Neural progenitor cell (in vitro differentiated cells): ENCODE results near the gene PRCC. TPM values are rescaled to one million over a fixed set of nuclear protein-coding genes. Genes with fewer than 3 reads are reported as not detected.

Experiments used
- DNase-seq: peaks from one replicate; pipeline ENCODE4 v3.0.0-alpha.2; 2016; ENCODE audit warnings: low spot score
- H2AFZ ChIP-seq: fragments of 200-600 bp; sonication (generic); replicated peaks from 2 replicates; pipeline ENCODE4 v1.6.1; 2016; ENCODE audit warnings: antibody characterized with exemption
- H3F3A ChIP-seq: fragments of 200-600 bp; sonication (generic); 2 replicates; pipeline ENCODE4 v1.6.1; 2016; ENCODE audit warnings: antibody characterized with exemption, low read depth
- H3K27ac ChIP-seq: fragments of 200-600 bp; sonication (generic); 2 replicates; pipeline ENCODE4 v1.5.1; 2016; ENCODE audit warnings: mild to moderate bottlenecking
- H3K27me3 ChIP-seq: fragments of 200-600 bp; sonication (generic); 2 replicates; pipeline ENCODE4 v1.6.1; 2016; ENCODE audit warnings: mild to moderate bottlenecking, moderate library complexity
- H3K36me3 ChIP-seq: fragments of 200-600 bp; sonication (generic); 2 replicates; pipeline ENCODE4 v1.5.1; 2016
- H3K4me1 ChIP-seq: fragments of 200-600 bp; sonication (generic); 2 replicates; pipeline ENCODE4 v1.6.1; 2016; ENCODE audit warnings: mixed run types
- H3K4me2 ChIP-seq: fragments of 200-600 bp; sonication (generic); 2 replicates; pipeline ENCODE4 v1.6.1; 2016
- H3K4me3 ChIP-seq: fragments of 200-600 bp; sonication (generic); 2 replicates; pipeline ENCODE4 v1.5.1; 2016
- H3K79me2 ChIP-seq: fragments of 200-600 bp; sonication (generic); 2 replicates; pipeline ENCODE4 v1.6.1; 2016; ENCODE audit warnings: low read depth
- H3K9ac ChIP-seq: fragments of 200-600 bp; sonication (generic); 2 replicates; pipeline ENCODE4 v1.6.1; 2016
- H3K9me3 ChIP-seq: fragments of 200-600 bp; sonication (generic); 2 replicates; pipeline ENCODE4 v1.5.1; 2016; ENCODE audit warnings: low read depth
- H4K20me1 ChIP-seq: fragments of 200-600 bp; sonication (generic); 2 replicates; pipeline ENCODE4 v1.6.1; 2016; ENCODE audit warnings: low read depth
- H3K27ac Mint-ChIP-seq: 3 replicates; pipeline ENCODE4 v1.8.0; 2021; ENCODE audit warnings: mixed read lengths
- H3K27me3 Mint-ChIP-seq: 2 replicates; pipeline ENCODE4 v1.8.0; 2022; ENCODE audit warnings: low read depth, mild to moderate bottlenecking, inconsistent platforms, moderate library complexity, mixed read lengths; ENCODE audit not compliant: insufficient read depth
- H3K36me3 Mint-ChIP-seq: 3 replicates; pipeline ENCODE4 v1.8.0; 2021; ENCODE audit warnings: mixed read lengths
- H3K4me1 Mint-ChIP-seq: 3 replicates; pipeline ENCODE4 v1.8.0; 2021; ENCODE audit warnings: mixed read lengths
- H3K4me3 Mint-ChIP-seq: 3 replicates; pipeline ENCODE4 v1.8.0; 2021; ENCODE audit warnings: mild to moderate bottlenecking, moderate library complexity, mixed read lengths
- H3K9me3 Mint-ChIP-seq: 3 replicates; pipeline ENCODE4 v1.8.0; 2020; ENCODE audit warnings: mixed read lengths
- CTCF ChIP-seq: fragments of 200-600 bp; sonication (generic); IDR thresholded peaks from 2 replicates; pipeline ENCODE4 v1.5.1; 2017; ENCODE audit warnings: antibody characterized with exemption, mild to moderate bottlenecking
- EZH2 ChIP-seq: fragments of 200-600 bp; sonication (generic); IDR thresholded peaks from 2 replicates; pipeline ENCODE4 v1.6.1; 2017; ENCODE audit warnings: antibody characterized with exemption, mild to moderate bottlenecking, moderate library complexity
- EZH2phosphoT487 ChIP-seq: fragments of 200-600 bp; sonication (generic); IDR thresholded peaks from 2 replicates; pipeline ENCODE4 v1.6.1; 2017; ENCODE audit warnings: antibody characterized with exemption
- total RNA-seq: library from RNA; depleted of rRNA; stranded (reverse); fragments of >200 nt; gene quantifications from 2 replicates; pipeline ENCODE4 v1.2.3, GENCODE V29; 2015; ENCODE audit warnings: low replicate concordance

Gene PRCC
- total RNA-seq, 1 donor from 2014 or later: 30.1 TPM

- no peak overlapping the region for H2AFZ ChIP-seq
- Mint-ChIP-seq H3K36me3 (peaks cover 15% of the 10 kb centered on the region), H3K27ac (peak overlapping the region; percentile 100), H3K4me3 (peak overlapping the region; percentile 25), H3K4me1 (peaks cover 61% of the 10 kb centered on the region), H3K9me3 (no peaks in the 10 kb centered on the region), H3K27me3 (peaks cover 2% of the 10 kb centered on the region)
- peaks cover 70% of the 10 kb centered on the region for H3K79me2 ChIP-seq
- H3K4me2 ChIP-seq: peak overlapping the region; percentile 100
- no peak for DNase-seq
- TF ChIP-seq CTCF: no peak
- TF ChIP-seq EZH2: no peak
- no peak for TF ChIP-seq EZH2phosphoT487
- peaks cover 47% of the 10 kb centered on the region for H3K4me1 ChIP-seq
- no peaks in the 10 kb centered on the region for H3K36me3 ChIP-seq
- H3F3A ChIP-seq: peaks cover 84% of the 10 kb centered on the region
- H3K9ac ChIP-seq: no peak overlapping the region
- no peak overlapping the region for H3K4me3 ChIP-seq
- no peak overlapping the region for H3K27ac ChIP-seq
- no peaks in the 10 kb centered on the region for H3K9me3 ChIP-seq
- H4K20me1 ChIP-seq: peaks cover 24% of the 10 kb centered on the region
- no peaks in the 10 kb centered on the region for H3K27me3 ChIP-seq
Observed at GRCh38 chr1:156744786-156745419, 22.4 kb upstream of the PRCC start.

GRCh38 chr1:156745881-156746280, 21.5 kb upstream of the PRCC start:
- Mint-ChIP-seq H3K27me3 (peaks cover 4% of the 10 kb centered on the region), H3K27ac (peak overlapping the region; percentile 100), H3K4me1 (peaks cover 63% of the 10 kb centered on the region), H3K4me3 (peak overlapping the region; percentile 100), H3K36me3 (peaks cover 18% of the 10 kb centered on the region), H3K9me3 (no peaks in the 10 kb centered on the region)
- peak overlapping the region; percentile 100 for H3K4me3 ChIP-seq
- peaks cover 72% of the 10 kb centered on the region for H3K79me2 ChIP-seq
- H2AFZ ChIP-seq: no peak overlapping the region
- DNase-seq: no peak
- H3K27me3 ChIP-seq: no peaks in the 10 kb centered on the region
- no peak overlapping the region for H3K9ac ChIP-seq
- peaks cover 46% of the 10 kb centered on the region for H3K4me1 ChIP-seq
- peak overlapping the region; percentile 100 for H3K4me2 ChIP-seq
- H3K27ac ChIP-seq: peak overlapping the region; percentile 99
- no peaks in the 10 kb centered on the region for H3K9me3 ChIP-seq
- TF ChIP-seq EZH2phosphoT487 (no peak), EZH2 (no peak), CTCF (no peak)
- H3K36me3 ChIP-seq: no peaks in the 10 kb centered on the region
- peaks cover 76% of the 10 kb centered on the region for H3F3A ChIP-seq
- H4K20me1 ChIP-seq: peaks cover 24% of the 10 kb centered on the region

DNA sequence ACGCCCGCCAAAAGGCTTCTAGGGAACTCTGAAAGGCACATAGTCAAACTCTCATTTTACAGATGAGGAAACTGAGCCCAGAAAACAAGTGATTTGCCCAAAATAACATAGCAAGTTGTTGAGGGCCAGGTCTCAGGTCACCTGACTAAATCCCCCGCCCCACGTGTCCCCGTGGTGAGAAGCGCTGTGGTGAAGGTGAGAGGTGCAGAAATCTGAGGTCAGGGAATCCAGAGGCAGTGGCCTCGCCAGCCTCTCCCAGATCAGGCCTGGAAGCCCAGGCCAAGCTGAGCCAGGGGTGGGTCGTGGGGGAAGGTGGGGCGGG, 21.0 kb upstream of the PRCC start:
- Histone ChIP-seq H3K9me3 (no peaks in the 10 kb centered on the region), H3F3A (peaks cover 74% of the 10 kb centered on the region), H3K27me3 (no peaks in the 10 kb centered on the region), H3K4me2 (peak overlapping the region; percentile 100), H3K4me3 (peak overlapping the region; percentile 100), H3K27ac (peak overlapping the region; percentile 99), H3K9ac (no peak overlapping the region), H3K4me1 (peaks cover 46% of the 10 kb centered on the region), H2AFZ (no peak overlapping the region), H3K79me2 (peaks cover 76% of the 10 kb centered on the region), H3K36me3 (no peaks in the 10 kb centered on the region), H4K20me1 (peaks cover 24% of the 10 kb centered on the region)
- peak overlapping the region; percentile 100 for H3K27ac Mint-ChIP-seq
- H3K4me1 Mint-ChIP-seq: peaks cover 60% of the 10 kb centered on the region
- DNase-seq: no peak
- TF ChIP-seq EZH2: no peak
- no peak for TF ChIP-seq EZH2phosphoT487
- no peak for TF ChIP-seq CTCF
- H3K4me3 Mint-ChIP-seq: peak overlapping the region; percentile 100
- H3K27me3 Mint-ChIP-seq: peaks cover 4% of the 10 kb centered on the region
- peaks cover 16% of the 10 kb centered on the region for H3K36me3 Mint-ChIP-seq
- no peaks in the 10 kb centered on the region for H3K9me3 Mint-ChIP-seq
